ENCODE data around the gene OR5K3.

Gene OR5K3

GRCh38 chr3:98359993-98360675, 30.3 kb upstream of the OR5K3 start:
- no peak for DNase-seq (ENCODE audit: low read depth)
- H3K4me3 ChIP-seq (ENCODE audit: low read length): no peak overlapping the region
- no peak for TF ChIP-seq CTCF (conservative IDR thresholded peaks at IDR 0.05; ENCODE audit: low read depth, low read length)

- no peak for DNase-seq (ENCODE audit: low read depth)
- no peak for TF ChIP-seq CTCF (conservative IDR thresholded peaks at IDR 0.05; ENCODE audit: low read depth, low read length)
- H3K4me3 ChIP-seq (ENCODE audit: low read length): no peak overlapping the region
Observed at GRCh38 chr3:98360681-98361080, 29.8 kb upstream of the OR5K3 start.

- no peak for DNase-seq (ENCODE audit: low read depth)
- no peak for TF ChIP-seq CTCF (conservative IDR thresholded peaks at IDR 0.05; ENCODE audit: low read depth, low read length)
- H3K4me3 ChIP-seq (ENCODE audit: low read length): no peak overlapping the region
Observed at GRCh38 chr3:98361289-98361688, 29.2 kb upstream of the OR5K3 start.

- no peak for DNase-seq (ENCODE audit: low read depth)
- no peak overlapping the region for H3K4me3 ChIP-seq (ENCODE audit: low read length)
- TF ChIP-seq CTCF (conservative IDR thresholded peaks at IDR 0.05; ENCODE audit: low read depth, low read length): no peak
Observed at GRCh38 chr3:98367464-98368246, 22.8 kb upstream of the OR5K3 start.

GRCh38 chr3:98371186-98371585, 19.3 kb upstream of the OR5K3 start:
- H3K4me3 ChIP-seq (ENCODE audit: low read length): no peak overlapping the region
- no peak for TF ChIP-seq CTCF (conservative IDR thresholded peaks at IDR 0.05; ENCODE audit: low read depth, low read length)
- DNase-seq (ENCODE audit: low read depth): no peak

GRCh38 chr3:98371853-98372252, 18.6 kb upstream of the OR5K3 start:
- H3K4me3 ChIP-seq (ENCODE audit: low read length): no peak overlapping the region
- DNase-seq (ENCODE audit: low read depth): no peak
- TF ChIP-seq CTCF (conservative IDR thresholded peaks at IDR 0.05; ENCODE audit: low read depth, low read length): no peak

- no peak for DNase-seq (ENCODE audit: low read depth)
- TF ChIP-seq CTCF (conservative IDR thresholded peaks at IDR 0.05; ENCODE audit: low read depth, low read length): no peak
- no peak overlapping the region for H3K4me3 ChIP-seq (ENCODE audit: low read length)
Observed at GRCh38 chr3:98372445-98372844, 18.0 kb upstream of the OR5K3 start.

All from retinal pigment epithelial cell (primary cell).